Ramos (cell line): ENCODE results near the gene KLHL26.

Experiments
- in situ Hi-C: fragments of 300-500 bp; cut with MboI; formaldehyde crosslinking; loops from one replicate; pipeline ENCODE4 v1.14.3; 2022; ENCODE audit warnings: low sequenced_read_pairs; ENCODE audit not compliant: unreplicated experiment

The KLHL26 gene

GRCh38 chr19:18676692-18677091 is 39.9 kb downstream of the KLHL26 start:
- in situ Hi-C loops: no loop called here

- in situ Hi-C loops: no loop called here
Measured at GRCh38 chr19:18677156-18677555, 40.3 kb downstream of the KLHL26 start.

- in situ Hi-C loops: loop anchor here (5.0 kb wide), 1 partner anchor 228 kb away; no protein-coding TSS in a partner anchor
Measured at GRCh38 chr19:18680148-18680547, 43.3 kb downstream of the KLHL26 start.

- in situ Hi-C loops: loop anchor here (5.0 kb wide), 1 partner anchor 230 kb away; no protein-coding TSS in a partner anchor
Measured at GRCh38 chr19:18682807-18683108, 45.9 kb downstream of the KLHL26 start.

- in situ Hi-C loops: loop anchor here (5.0 kb wide), 1 partner anchor 231 kb away; no protein-coding TSS in a partner anchor
Measured at GRCh38 chr19:18683109-18683957, 46.5 kb downstream of the KLHL26 start, which contains the start of gene CRTC1. TSS of gene CRTC1 (plus strand) at chr19:18683680. CDS start at chr19:18683703, 23 bp downstream.

- in situ Hi-C loops: loop anchor here (5.0 kb wide), 1 partner anchor 232 kb away; no protein-coding TSS in a partner anchor
Measured at GRCh38 chr19:18683958-18684641, 47.3 kb downstream of the KLHL26 start.

- in situ Hi-C loops: loop anchor here (5.0 kb wide), 1 partner anchor 232 kb away; no protein-coding TSS in a partner anchor
Measured at GRCh38 chr19:18684642-18684993, 47.8 kb downstream of the KLHL26 start.

GRCh38 chr19:18685597-18686190 is 48.9 kb downstream of the KLHL26 start:
- in situ Hi-C loops: no loop called here

GRCh38 chr19:18687740-18688465 is 51.1 kb downstream of the KLHL26 start:
- in situ Hi-C loops: no loop called here

- in situ Hi-C loops: no loop called here
Measured at GRCh38 chr19:18696023-18696422, 59.2 kb downstream of the KLHL26 start.

GRCh38 chr19:18697680-18698079 is 60.9 kb downstream of the KLHL26 start:
- in situ Hi-C loops: no loop called here

GRCh38 chr19:18698321-18699167 is 61.7 kb downstream of the KLHL26 start:
- in situ Hi-C loops: no loop called here

- in situ Hi-C loops: no loop called here
Measured at GRCh38 chr19:18699403-18700054, 62.7 kb downstream of the KLHL26 start.

GRCh38 chr19:18700501-18701249 is 63.8 kb downstream of the KLHL26 start:
- in situ Hi-C loops: no loop called here

- in situ Hi-C loops: no loop called here
Measured at GRCh38 chr19:18701250-18701608, 64.4 kb downstream of the KLHL26 start.

- in situ Hi-C loops: no loop called here
Measured at GRCh38 chr19:18704054-18704453, 67.2 kb downstream of the KLHL26 start.

GRCh38 chr19:18704971-18705370 is 68.1 kb downstream of the KLHL26 start:
- in situ Hi-C loops: no loop called here

- in situ Hi-C loops: no loop called here
Measured at GRCh38 chr19:18708452-18709231, 71.8 kb downstream of the KLHL26 start.
